ENCODE results near the gene CLK4.

GRCh38 chr5:178668579-178668978, 41.7 kb upstream of the CLK4 start:
- TF ChIP-seq CTCF (IDR thresholded peaks at IDR 0.05; ENCODE audit: low read length): no peak
- TF ChIP-seq EZH2 (IDR thresholded peaks at IDR 0.05; ENCODE audit: borderline replicate concordance, low read length): no peak
